COLO668 (cell line): ENCODE data around the gene SCAMP5.
A peak's percentile ranks its signal among the peaks of the same experiment; 100 is the strongest.

ENCODE experiments used
- DNase-seq: peaks from one replicate; lab custom pipeline; 2025; ENCODE audit not compliant: unreplicated experiment; lab: John Stamatoyannopoulos, UW

Gene SCAMP5, protein sequence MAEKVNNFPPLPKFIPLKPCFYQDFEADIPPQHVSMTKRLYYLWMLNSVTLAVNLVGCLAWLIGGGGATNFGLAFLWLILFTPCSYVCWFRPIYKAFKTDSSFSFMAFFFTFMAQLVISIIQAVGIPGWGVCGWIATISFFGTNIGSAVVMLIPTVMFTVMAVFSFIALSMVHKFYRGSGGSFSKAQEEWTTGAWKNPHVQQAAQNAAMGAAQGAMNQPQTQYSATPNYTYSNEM

DNA sequence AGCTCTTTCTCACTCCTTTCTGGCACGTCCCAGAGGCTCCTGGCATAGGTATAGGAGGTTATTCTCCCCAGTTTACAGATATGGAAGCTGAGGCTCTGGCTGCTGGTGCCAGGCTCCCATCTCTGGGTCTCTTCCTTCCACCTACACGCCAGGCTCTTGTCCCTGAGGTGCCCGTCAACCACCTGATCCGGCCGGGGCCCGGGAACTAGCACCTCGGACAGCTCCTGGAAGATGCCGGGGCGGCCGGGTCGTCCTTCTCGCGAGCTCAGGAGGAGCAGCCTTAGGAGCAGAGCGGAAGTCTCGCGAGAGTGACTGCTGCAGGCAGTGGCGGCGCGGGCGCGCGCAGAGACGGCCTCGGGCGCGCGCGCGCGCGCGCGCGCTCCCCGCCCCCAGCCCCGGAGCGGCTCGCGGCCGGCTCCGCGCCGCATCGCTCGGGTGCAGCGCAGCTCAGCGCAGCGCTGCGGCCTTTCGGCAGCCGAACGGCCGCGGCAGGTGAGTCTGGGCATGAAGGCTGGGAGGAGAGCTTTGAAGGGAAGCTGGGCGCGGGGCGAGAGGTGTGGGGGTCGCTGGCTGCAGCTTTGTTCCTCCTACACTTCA lies at the start of gene SCAMP5:
Gene SCAMP5 (plus strand): TSS at position 382 of the 597 bp plus-strand sequence. CDS start 16,277 bp downstream, outside the sequence.
- peak; percentile 98 for DNase-seq

DNA sequence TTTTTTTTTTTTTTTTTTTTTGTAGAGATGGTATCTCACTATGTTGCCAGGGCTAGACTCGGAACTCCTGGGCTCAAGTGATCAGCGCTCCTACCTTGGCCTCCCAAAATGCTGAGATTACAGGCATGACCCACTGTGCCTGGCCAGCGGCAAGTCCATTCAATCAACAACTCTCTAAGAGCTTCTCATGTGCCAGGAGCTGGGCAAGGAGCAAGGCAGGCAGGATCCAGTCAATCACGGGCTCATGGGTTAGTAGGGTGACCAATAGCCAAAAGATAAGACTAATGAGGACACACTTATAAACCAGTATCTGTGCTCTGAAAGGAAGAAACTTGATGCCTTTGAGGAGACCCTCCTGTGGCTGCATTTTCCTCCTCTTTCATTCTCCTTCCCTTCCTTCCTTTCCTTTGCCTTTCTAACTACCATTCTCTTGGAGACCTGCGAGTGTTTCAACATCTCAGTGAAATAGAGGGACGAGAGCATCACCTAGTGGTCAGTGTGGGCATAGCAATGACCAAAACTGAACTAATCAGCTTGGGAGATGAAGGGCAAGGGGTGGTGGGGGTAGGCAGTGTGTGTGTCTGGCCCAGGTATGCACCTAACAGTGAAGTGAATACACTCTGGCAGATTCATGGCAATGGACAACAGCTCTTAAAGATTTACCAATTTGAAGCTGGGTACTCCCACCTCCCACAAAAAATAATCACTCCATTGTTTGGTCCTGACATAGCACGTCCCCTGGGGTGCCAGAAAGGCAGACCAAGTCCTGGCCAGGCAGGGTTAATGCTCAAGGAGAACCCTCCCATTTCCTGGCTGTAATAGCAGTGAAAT lies 45.1 kb upstream of the SCAMP5 start:
- DNase-seq = peak; percentile 71

DNA sequence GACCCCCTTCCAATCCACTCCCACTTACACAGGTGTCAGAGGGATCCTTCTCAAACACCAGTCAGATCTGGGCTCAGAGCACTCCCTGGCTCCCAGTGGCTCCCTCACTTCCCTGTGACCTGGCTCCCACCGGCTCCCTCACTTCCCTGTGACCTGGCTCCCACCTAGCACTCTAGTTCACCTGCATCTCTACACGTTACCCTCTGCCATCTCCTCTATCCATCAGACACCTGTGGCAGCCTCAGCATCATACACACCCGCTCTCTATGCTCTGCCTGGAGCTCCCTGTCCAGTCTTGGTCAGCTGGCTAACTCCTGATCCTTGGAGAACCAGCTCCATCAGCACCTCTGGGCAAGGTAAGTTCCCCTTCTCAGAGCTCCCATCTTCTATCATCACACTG lies 44.4 kb upstream of the SCAMP5 start:
- no peak for DNase-seq

DNA sequence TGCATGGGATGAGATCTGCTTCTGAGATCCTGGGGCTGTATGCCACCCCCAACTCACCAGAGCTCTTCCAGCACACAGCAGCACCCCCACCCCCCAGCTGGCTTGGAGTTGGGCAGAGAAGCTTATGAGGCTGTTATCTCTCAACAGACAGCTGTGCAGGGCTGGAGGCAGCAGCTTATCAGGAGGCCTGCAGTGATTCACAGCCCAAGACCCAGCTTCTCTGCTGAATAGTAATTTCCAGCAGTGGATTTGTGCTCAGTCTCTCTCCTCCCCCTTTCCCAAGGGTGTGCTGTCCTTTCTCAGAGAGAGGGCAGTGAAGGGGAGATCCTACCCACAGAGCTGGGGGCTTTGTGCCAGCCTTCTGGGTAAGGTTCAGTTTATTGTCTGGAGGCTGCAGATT lies 40.8 kb upstream of the SCAMP5 start:
- DNase-seq = no peak

GRCh38 chr15:74955017-74955416 lies 40.3 kb upstream of the SCAMP5 start:
- no peak for DNase-seq

DNA sequence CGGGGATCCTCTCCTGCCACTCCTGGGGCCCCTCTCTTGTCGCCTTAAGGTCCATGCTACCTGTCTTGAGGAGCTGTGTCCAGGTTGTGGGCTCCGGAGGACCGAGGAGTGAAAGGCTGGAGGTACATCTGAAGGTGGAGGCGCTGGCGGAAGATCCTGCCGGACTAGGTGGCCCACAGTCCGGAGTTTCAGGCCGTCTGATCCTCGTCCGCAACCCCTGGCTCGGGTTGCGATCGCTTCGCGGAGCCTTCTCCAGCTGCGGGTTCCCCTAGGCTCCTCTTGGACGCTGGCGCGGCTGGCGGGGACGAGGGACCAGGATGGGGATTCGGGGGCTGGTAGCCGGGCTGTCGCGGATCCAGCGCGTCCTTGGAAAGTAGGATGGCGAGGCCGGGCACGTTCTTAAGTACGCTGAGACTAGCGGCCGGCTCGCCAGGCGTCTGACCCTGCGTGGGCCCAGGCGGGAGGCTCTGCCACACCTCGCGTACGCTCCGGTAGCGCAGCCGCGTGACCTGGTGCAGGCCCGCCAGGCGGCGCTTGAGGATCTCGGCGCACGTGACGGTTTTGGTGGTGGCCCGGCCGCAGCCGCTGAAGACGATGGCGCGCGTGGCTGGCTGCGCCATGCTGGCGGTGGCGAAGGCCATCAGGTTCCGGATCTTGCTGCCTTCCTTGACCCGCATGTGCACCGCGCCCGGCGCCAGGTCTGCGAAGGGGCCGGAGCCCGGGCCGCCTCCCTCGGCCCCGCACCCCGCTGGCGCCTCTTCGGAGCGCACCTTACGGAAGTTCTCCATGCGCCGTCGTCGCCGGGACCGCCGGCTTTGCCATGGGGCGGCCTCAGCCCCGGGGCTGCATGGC lies 39.3 kb upstream of the SCAMP5 start:
- peak; percentile 90 for DNase-seq

- peak; percentile 88 for DNase-seq
Observed at GRCh38 chr15:74956648-74957475, 38.5 kb upstream of the SCAMP5 start, which contains the start of gene RPP25. Gene RPP25, minus strand, starts transcription at chr15:74956772. Its CDS starts 189 bp downstream, at chr15:74956583.

DNA sequence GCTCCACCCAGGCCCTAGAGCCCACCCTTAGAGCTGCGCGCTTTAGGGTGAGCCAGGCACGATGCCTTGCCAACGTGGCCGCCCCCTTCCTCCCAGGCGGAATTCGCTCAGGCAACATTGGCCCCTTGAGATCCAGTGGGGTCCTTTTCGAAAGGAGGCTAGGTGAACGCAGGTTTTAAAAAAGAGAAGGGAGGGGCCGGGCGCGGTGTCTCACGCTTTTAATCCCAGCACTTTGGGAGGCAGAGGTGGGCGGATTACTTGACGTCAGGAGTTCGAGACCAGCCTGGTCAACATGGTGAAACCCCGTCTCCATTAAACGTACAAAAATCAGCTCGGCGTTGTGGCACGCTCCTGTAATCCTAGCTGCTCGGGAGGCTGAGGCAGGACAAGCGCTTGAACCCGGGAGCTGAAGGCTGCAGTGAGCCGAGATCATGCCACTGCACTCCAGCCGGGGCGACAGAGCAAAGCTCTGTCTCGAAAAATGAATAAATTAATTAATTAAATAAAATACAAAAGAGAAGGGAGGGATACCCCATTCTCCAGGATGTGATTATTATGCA lies 37.8 kb upstream of the SCAMP5 start:
- no peak for DNase-seq

- peak; percentile 80 for DNase-seq
Observed at GRCh38 chr15:74958320-74958907, 36.9 kb upstream of the SCAMP5 start.

GRCh38 chr15:74958908-74959585 lies 36.3 kb upstream of the SCAMP5 start:
- DNase-seq = peak; percentile 9

DNA sequence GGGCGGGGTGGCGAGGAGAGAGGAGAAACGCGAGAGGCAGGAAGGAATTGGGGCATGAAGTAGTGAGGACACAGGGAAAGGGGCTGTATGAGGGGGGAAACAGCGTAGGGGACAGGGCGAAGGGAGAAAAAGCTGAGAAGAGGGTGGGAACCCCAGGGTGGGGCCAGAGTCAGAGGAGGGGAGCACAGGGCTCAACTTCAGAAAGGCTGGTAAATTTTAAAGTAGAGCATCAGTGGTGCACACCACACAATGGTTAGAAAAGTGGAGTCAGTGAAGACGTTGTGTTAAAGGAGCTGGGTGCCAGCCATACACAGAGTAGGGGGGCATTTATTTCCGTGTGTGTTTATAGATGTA lies 35.8 kb upstream of the SCAMP5 start:
- no peak for DNase-seq

- no peak for DNase-seq
Observed at GRCh38 chr15:74960286-74960685, 35.1 kb upstream of the SCAMP5 start.

DNA sequence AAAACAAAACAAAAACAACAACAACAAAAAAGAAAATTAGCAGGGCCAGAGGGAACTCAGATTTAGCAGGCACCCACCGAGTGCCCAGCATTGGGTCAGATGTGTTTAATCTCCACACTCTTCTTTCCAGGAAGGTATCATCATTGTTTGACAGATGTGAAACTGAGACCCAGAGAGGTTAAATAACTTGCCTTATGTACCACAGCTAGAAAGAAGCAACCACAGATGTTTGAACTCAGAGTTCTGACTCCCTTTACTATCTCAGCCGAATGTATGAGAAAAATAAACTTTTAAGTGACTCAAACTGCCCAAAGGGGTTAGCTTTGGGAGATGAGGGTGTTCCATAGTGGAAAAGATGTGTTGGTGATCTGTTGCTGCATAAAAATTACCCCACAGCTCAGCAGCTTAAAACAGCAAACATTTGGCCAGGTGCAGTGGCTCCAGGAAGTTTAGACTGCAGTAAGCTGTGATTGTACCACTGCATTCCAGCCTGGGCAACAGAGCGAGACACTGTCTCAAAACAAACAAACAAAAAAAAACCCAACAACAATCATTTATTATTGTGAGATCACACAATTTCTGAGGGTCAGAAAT lies 34.3 kb upstream of the SCAMP5 start:
- peak; percentile 30 for DNase-seq

DNA sequence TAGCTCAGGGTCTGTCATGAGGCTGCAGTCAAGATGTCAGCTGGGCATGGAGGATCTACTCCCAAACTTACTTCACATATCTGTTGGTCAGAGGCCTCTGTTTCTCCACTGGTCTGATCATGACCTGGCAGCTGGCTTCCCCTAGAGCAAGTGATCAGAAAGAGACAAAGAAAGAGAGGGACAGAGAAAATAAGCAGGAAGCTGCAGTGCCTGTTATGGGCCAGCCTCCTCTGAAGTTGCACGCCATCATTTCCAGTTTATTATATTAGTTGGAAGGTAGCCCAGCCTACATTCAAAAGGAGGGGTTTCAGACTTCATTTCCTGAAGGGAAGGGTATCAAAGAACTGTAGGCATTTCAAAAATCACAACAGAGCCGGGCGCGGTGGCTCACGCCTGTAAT lies 33.7 kb upstream of the SCAMP5 start:
- no peak for DNase-seq

- DNase-seq = no peak
Observed at GRCh38 chr15:74962219-74962618, 33.1 kb upstream of the SCAMP5 start.

DNA sequence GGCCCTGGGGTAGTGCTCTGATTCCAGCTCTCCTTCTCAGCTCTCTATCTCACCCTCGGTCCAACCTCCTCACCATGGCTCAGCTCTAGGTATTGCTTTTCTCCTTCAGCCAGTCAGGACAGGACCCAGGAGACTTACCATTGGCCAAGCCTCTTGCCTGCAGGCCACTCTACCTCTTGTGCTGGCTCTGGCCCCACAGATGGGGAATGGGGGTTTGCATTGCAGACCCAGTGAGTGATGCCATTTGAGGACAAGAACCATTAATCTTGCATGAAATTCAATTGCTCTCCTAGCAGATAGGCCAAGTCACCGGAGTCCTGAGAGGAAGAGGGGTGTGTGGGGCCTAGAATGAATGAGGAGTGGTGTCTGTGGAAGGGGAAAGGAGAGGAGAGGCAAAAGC lies 32.7 kb upstream of the SCAMP5 start:
- DNase-seq = no peak

- DNase-seq = no peak
Observed at GRCh38 chr15:74963213-74963612, 32.1 kb upstream of the SCAMP5 start.

GRCh38 chr15:74964794-74965193 lies 30.6 kb upstream of the SCAMP5 start:
- DNase-seq = peak; percentile 10

GRCh38 chr15:74967670-74968069 lies 27.7 kb upstream of the SCAMP5 start:
- DNase-seq = no peak
